Stimulated activated CD8-positive, alpha-beta memory T cell treated with anti-CD3 and anti-CD28 coated beads, Interleukin-4, amount 100 ng/mL, for 1 hour (primary cell): ENCODE data around the gene PLA2G2A.

Experiments used
- DNase-seq, 2 donors: peaks; one replicate each; pipeline ENCODE4 v3.0.0-alpha.2; 2020; ENCODE audit warnings: low read depth in 2 of 2, low spot score in 1 of 2

Gene PLA2G2A

DNA sequence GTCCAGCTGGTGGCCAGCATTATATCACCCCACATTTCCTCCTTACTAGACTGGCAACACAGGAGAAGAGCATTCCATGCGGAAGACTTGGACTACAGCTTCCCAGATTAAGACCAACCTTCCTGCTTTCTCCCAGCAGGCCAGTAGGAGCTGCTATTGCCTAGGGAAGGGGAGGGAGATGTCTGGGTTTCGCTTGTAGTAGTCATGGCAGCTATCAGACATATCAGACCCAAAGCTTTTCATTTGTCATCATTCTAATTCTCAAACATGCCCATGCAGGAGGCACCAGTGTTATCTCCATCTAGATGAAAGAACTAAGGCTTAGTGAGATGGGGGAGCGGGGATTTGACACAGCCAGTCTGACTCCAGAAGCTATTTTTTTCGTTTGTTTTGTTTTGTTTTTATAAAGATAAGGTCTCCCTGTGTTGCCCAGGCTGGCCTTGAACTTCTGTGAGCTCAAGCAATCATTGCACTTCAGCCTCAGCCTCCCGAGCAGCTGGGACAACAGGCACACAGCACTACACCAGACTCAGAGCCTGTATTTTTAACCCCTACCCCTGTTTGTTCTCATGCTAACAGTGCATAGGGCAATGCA, 4.5 kb downstream of the PLA2G2A start:
- no peak for DNase-seq

DNA sequence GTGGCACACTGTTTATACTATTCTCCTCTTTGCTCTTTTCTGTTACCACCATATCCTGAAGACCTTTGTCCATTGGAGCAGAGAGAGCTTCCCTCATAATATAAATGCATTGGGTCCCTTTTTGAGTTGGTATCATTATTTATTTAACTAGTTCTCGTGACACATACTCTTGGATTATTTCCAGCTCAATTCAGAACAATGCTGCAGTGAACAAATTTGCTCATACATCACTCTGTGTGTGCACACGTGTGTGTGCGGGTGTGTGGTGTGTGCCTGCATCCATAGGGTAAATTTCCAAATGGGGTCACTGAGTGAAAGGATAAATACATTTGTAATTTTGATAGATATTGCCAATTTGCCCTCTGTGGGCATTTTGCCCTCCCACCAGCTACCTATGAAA, 5.8 kb downstream of the PLA2G2A start:
- DNase-seq = no peak

DNA sequence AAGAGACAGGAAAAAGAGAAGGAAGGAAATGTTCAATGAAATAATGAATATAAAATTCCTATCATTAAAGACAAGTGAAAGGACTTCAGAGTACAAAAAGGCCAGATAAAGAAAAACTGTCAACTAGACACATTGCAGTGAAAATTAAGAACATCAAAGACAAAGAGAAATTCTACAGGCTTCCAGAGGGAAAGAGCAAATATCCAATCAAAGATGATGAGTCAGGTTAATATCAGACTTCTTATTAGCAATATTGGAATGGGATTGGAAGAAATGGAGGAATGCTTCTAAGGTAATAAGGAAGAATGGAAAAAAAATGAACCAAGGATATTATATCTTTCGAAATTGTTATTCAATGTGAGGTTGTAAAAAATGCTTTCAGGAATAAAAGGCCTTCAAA, 7.8 kb downstream of the PLA2G2A start:
- DNase-seq = no peak

DNA sequence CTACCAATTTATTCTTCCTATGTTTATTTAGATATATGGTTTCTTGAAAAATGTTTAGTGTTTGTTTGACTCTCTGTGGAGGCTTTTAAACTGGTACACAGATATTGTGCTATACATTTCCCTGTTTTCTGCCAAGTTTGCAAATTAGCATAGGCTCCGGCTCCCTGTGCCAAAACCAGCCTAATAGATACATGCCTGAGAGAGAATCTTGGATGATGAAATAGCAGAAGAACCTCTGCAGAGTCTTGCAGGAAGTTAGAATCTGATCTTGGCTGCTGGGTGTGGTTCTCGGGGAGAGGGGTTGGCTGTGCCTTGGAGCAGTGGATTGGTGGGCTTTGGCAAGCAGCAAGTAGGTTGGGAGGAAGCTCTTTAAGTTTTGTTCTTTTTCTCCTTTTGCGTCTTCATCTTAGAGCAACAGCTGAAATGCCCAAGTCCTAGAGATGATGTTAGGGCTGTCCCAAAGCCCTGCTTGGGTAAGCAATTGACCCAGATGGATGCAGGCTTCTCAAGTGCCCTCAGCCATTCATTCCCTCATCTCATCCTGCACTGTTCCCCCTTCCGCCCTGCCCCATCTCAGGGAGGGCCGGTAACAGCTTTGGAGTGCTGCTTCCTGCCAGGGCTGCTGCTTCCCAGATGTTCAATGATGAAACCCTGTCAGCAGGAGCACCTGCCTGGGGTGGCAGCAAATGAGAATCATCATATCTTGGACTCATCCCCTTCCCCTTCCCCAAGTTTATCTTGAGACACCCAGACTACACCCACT, 9.3 kb downstream of the PLA2G2A start:
- DNase-seq = no peak

DNA sequence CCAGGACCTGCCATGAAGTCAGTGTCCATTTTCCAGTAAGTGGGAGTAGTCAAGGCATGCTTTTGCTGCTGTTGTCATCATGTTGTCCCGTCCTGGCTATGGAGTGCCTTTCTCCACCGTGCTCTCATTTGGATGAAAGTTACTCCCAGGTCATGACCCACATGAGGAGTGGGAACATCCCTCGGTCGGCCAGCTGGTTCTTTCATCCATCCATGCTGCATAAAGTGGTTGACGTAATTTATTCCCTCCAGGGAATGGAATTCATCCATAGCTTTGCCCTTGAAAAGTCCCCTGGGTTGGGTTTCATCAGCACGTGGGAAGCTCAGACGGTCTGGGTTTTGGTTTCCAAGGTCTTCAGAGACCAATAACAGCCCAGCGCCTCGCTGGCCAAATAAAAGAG, 11.6 kb downstream of the PLA2G2A start:
- DNase-seq = no peak

DNA sequence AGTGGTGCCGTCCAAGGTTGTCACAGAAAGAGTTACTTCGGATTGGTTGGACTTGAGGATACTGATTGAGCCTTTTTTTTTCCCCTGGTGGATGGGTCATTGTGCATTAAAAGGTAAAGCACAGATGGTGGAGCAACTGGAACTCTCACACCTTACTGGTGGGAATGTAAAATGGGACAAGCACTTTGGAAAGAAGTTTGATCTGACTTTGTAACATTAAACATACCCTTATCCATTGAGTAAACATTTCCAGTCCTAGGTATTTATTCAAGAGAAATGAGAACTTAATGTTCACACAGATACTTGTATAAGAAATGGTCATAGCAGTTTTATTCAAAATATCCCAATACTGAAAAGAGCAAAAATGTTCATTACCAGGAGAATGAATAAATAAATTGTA, 14.9 kb downstream of the PLA2G2A start:
- no peak for DNase-seq

DNA sequence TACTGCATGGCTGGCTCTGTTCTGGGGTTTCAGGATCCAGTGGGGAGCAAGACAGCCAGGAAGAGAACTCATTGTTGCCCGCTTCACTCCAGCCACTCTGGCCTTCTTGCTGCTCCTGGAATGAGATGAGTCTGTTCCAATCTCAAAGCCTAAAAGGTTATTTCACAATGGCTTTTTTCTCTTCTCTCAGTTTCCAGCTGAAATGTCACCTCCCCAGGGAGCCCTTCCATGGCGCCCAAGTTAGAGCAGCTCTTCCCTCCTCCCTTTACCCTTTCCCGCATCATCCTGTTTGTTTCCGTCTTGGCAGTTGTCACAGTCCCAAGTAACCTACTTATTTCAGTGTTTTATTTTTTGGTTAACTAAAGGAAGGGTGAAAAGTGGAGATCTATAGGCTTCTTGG, 15.8 kb downstream of the PLA2G2A start:
- DNase-seq = no peak

DNA sequence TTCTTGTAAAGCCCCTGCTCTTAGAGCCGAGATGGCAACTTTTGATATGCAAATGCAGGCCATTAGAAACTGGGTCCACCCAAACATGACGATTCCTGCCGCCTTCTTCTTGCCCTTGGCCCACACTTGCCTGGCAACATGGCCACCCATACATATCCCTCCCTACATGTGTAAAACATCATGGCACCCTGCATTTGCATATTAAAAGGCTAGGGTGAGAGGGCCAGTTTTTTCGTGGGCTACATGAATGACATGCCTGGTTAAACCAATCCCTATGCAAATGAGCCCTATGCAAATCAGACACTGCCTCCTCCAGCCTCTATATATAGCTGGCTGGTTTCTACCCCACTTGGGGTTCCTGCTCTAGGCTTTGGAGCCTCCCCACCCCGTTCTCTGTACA, 18.8 kb downstream of the PLA2G2A start:
- DNase-seq = no peak

DNA sequence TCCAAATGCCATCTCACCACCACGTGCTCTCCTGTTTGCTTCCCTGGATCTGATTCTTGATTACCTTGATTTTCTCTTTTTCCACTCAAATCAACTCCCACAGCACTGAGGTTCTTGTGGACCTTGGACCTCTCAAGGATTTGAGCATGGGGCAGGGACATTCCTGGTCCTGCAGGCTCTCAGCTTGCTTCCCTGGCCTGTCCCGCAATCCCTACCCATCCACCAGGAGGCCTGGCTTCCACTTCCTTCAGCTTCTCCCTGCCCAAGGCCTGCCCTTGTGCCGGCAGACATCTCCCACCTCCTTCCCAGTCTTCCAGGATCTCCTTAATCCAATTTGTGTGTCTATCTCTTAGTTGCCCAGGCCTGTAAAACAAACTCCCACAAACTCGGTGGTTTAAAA, 21.6 kb downstream of the PLA2G2A start:
- DNase-seq = no peak

DNA sequence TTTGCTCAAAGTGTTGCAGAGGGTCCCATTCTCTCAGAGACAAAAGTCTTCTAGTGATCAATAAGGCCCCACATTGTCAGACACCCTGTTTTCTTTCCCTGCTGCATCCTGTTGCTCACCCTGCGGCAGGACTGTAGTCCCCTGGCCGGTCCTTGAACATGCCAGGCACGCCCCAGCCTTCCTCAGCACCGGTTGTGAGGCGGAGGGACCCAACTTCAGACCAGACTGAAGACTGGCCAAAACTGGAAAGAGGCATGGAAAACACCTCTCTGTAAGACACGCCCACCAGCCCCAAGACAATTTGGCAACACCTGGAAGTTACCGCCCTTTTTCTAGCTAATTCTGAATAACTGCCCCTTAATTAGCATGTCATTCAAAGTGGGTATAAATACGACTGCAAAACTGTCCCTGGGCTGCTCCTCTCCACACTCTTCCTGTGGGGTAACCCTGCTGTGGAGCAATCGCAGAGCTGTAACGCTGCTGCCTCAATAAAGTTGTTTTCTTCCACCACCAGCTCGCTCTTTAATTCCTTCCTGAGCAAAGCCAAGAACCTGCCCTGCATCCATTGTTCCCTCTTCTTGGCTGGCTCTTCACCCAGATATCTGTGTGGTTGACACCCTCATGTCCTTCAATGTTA, 23.8 kb downstream of the PLA2G2A start:
- DNase-seq = no peak

DNA sequence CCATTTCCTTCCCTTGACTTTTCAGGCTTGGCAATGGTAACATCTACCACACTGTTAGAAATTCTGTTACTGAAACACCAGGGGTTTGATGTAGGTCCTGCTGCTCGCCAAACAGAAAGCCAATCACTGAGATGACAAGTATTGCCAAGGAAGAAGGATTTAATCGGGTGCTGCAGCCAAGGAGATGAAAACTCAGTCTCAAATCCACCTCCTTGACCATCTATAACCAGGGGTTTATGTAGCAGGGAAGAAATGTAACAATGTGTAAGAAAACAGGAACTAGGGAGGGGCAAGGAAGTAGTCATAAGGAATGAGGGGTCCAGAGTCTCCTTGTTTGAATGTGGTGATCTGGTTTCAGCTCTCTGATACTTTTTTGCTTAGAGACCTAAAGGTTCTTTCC, 25.4 kb downstream of the PLA2G2A start:
- no peak for DNase-seq

DNA sequence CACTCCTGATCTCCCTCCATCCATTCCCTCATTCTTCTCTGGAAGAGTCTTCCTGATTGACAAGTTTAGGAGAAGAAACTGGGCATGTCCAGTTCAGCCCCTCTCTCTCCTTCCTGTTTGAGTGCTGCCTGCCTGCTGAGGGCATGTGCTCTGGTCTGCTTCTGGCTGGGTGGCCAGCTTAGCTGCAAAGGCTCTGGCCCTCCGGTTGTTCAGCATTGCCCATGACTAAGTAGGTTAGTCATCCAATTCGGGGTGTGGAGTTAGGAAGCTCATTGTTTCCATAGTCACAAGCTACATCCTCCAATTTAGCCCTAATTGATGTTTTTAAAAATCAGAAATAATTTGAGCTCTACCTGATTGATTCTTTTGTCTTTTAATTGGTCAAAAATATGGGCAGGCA, 30.4 kb downstream of the PLA2G2A start:
- no peak for DNase-seq

DNA sequence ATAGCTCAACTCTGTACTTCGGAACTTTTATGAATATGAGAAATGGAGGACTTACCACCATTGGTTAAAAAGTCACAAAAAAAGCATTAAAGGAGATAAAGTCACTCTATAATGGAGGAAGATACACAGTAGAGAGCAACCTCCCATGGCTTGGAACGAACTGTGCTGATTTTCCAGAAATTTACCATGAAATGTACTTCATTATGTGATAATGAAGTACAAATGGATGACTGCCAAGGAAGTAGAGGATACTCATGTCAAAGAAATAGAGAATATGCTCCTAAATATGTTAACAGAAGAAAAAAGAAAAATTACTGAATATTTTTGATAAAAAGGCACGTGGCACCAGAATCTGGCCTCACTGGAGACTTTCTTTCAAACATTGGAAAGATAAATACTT, 32.4 kb downstream of the PLA2G2A start:
- no peak for DNase-seq

DNA sequence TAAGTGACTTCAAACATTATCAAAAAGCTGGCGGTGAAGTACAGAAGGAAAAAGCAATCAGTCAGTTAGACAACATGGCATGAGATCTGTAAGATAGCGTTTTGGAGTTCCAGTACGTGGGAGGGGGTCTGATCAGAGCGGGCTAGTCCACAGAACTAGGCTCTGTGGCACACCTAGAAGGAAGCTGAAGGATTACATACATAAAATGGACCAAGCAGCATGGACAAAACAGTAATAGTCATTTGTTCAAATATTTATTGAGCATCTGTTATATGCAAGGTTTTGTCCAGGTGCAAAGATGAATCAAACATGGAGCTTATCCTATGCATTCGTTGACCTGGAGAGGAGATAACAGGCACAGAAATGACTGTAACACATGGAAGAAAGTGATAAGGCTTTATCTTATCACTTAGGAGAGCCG, 33.1 kb downstream of the PLA2G2A start:
- no peak for DNase-seq

DNA sequence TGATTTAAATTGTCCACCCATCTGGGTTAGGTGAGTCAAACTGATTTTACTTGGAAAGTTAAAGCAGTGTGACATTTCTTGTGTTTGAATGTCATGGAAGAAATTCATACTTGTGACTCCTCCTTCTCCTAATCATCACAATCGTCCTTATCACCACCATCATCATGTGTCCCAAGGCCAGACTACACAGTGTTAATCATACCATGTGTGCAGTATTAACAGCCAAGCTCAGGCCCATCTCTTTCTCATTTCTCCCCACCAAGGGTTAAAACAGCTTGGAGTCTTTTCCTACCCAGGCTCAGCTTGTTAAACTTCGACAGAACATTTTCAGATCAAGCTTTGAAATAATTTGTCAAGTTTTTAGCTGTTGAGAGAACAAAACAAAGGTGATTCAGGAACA, 33.5 kb downstream of the PLA2G2A start:
- DNase-seq = no peak

DNA sequence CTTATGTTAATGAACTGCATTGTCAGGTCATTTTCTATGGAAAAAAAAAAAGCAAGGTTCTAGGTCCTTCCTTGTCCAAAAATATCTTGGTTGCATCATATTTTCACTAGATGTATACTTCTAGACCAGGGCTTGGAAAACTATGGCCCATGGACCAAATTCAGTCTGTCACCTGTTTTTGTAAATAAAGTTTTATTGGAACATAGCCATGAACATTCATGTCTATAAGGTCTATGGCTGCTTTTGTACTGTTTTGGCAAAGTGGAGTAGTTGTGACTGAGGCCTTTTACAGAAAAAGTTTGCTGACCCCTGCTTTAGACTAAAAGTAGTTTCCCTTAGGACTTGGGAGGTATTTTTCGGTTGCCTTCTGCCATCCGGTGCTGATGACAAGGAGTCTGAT, 36.8 kb downstream of the PLA2G2A start:
- no peak for DNase-seq

DNA sequence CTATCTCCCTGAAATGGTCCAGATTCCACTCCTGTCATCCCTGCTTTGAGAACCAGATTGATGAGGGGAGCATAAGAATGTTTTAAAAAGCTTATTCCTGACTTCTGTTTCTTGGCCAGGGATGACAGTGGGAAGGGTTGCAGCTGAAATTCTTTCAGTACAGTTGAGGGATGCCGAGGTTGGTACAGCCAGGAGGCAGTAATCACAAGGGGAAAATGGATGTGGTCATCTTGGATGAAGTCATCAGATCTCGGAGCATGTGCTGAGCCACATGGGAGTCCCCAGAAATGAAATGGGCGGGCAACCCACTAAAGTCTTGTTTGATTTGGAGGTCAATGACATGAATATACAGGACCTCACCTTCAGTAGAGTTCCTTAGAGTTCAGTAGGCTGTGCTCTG, 37.3 kb downstream of the PLA2G2A start:
- DNase-seq = no peak

DNA sequence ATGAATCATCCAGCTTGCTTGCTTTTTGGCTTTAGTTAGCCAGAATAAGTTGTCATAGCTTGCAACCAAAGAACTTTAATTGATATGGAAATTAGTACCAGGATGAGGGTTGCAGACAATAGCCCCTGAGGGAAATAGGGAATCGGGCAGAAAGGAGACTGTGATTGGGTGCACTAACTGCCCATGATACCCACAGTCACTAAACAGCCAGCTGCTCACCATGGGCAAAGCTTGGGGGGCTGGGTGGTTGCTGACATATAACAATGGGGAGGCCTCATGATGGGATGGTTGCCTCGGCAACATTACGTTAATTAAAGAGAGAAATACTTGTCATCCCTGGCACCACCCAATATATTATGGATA, 38.2 kb downstream of the PLA2G2A start:
- no peak for DNase-seq

DNA sequence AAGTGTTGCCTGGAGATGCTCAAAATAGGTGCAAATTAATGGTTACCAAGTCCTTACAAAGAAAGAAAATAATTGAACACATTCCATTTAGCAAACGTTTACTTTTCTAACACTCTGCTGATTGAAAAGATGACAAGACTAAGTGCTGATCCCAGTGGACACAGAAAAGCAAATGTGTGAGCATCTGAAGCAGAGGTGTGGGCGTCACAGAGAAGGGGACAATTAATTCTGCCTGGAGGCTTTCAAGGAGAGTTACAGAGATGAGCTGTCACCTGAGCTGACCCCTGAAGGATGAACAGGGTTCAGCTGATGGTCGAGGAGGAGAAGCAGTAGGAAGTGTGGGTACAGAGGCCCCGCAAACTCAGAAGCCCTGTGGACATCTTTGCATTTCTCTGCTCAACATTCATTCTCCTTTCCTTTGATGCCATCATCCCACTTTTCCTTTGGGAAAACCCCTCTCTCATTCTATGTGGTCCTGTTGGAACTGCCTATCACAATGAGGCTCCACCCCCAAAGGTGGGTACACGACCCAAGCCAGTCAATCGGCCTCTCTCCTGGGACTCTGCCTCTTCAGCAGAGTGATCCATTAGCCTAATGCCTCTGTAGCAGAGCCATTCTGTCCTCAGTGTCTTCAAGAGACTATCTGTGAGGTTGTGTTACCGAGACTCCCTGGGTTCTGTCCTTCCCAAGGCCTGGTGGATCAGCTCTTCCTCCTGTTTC, 38.8 kb downstream of the PLA2G2A start:
- no peak for DNase-seq

DNA sequence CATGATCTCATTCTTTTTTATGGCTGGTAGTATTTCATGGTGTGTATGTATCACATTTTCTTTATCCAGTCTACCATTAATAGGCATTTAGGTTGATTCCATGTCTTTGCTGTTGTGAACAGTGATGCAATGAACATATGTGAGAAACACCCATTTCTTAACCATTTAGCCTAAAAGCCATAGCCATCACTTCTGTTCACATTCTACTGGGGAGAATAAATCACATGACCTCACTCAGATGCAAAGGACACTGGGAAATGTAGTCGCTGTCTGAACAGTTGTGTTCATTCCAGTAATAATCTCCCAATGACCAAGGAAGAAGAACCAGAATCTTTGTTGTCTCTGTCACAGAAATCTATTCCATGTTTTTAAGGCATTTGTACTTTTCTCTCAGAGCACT, 40.9 kb downstream of the PLA2G2A start:
- DNase-seq = no peak

DNA sequence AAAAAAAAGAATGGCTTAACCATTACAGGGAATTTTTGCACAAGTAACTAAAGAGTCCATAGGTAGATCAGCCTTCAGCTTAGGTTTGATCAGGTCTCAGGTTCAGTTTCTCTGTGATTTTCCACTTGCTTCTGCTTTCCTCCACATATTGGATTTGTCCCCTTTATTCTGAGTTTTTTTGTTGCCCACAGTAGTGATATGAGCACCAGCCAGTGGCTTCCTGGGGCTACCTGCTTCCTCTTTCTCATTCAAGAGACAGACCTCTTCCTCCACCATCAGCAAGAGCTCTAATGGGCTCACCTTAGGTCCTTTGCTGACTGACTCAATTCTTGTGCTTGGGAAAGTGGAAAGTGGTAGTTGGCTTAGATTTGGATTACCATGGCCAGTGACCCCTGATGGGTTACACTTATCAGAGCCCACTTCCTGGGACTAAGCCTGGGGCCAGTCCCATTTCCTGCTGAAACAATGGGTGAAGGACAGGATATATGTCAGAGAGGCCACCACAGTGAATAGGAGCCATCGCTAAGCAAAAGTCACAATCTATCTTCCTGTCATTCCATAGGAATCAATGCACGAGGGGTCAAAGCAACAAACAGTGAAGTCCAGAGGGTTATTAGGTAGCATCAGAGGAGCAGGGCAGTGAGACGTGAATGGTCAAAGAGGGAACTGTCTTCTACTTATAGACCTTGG, 43.2 kb downstream of the PLA2G2A start:
- no peak for DNase-seq

DNA sequence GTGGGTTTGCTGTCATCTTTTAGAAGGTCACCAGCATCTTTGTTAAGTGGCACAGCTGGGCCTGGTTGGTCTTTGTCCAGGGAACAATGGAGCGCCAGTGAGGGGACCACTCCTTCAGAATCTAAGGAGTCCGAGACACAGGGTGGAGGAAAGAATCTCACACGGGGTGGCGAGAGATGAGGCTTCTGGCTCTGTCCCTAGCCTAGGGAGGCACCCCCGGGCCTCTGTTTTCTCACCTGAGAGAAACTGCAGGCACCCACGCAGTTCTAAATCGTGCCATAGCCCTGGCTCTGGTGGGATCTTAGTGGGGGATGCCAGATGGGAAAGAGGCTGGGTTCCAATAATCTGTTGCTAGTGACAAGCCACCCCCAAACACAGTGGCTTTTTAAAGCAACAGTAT, 45.1 kb downstream of the PLA2G2A start:
- DNase-seq = no peak
